Activated T-helper 1 cell treated with anti-CD3 and anti-CD28 coated beads, Interleukin-2, amount 50 U/mL, for 16 hours (primary cell): ENCODE results near the gene NAA30.

ENCODE experiments used
- DNase-seq, 2 donors: peaks; one replicate each; pipeline ENCODE4 v3.0.0-alpha.2; 2020; ENCODE audit warnings: low read depth in 1 of 2, low spot score in 1 of 2

NAA30 gene

GRCh38 chr14:57392830-57393229 is 2.4 kb downstream of the NAA30 start:
- DNase-seq: no peak

GRCh38 chr14:57400556-57401494 is 10.4 kb downstream of the NAA30 start:
- DNase-seq: no peak

- DNase-seq: no peak
These were observed 11.1 kb downstream of the NAA30 start for GRCh38 chr14:57401501-57401900.

GRCh38 chr14:57402173-57402852 is 11.9 kb downstream of the NAA30 start:
- no peak for DNase-seq

- no peak for DNase-seq
These were observed 13.1 kb downstream of the NAA30 start for GRCh38 chr14:57403521-57403864.

- no peak for DNase-seq
These were observed 15.2 kb downstream of the NAA30 start for GRCh38 chr14:57405562-57405961.

- DNase-seq: no peak
These were observed 17.7 kb downstream of the NAA30 start for GRCh38 chr14:57408037-57408436.

- no peak for DNase-seq
These were observed 18.2 kb downstream of the NAA30 start for GRCh38 chr14:57408634-57409033.

- no peak for DNase-seq
These were observed 22.0 kb downstream of the NAA30 start for GRCh38 chr14:57412341-57412740.

- no peak for DNase-seq
These were observed 23.5 kb downstream of the NAA30 start for GRCh38 chr14:57413849-57414248.

- no peak for DNase-seq
These were observed 26.8 kb downstream of the NAA30 start for GRCh38 chr14:57417228-57417627.

GRCh38 chr14:57418999-57419398 is 28.6 kb downstream of the NAA30 start:
- no peak for DNase-seq

GRCh38 chr14:57420033-57420432 is 29.6 kb downstream of the NAA30 start:
- no peak for DNase-seq

- no peak for DNase-seq
These were observed 30.6 kb downstream of the NAA30 start for GRCh38 chr14:57420986-57421385.

GRCh38 chr14:57435923-57436322 is 45.5 kb downstream of the NAA30 start:
- DNase-seq: no peak

- DNase-seq: no peak
These were observed 71.5 kb downstream of the NAA30 start for GRCh38 chr14:57461777-57462320.

- no peak for DNase-seq
These were observed 72.2 kb downstream of the NAA30 start for GRCh38 chr14:57462551-57462950.

GRCh38 chr14:57464008-57464730 is 73.8 kb downstream of the NAA30 start:
- DNase-seq: no peak
